PC-9 (cell line): ENCODE results near the gene DAZ2. TPM values are rescaled to one million over a fixed set of nuclear protein-coding genes. Genes with fewer than 3 reads are reported as not detected.

Experiments
- total RNA-seq: library from RNA; stranded (reverse); gene quantifications from 2 replicates; pipeline ENCODE4 v1.2.3, GENCODE V29; 2021

Gene DAZ2
- total RNA-seq, 1 experiment from 2014 or later = not detected

Other genes starting within 250 kb of the DAZ2 start
- not detected in 2 replicates for gene BPY2, start 235.3 kb upstream of the DAZ2 start, total RNA-seq
- not detected in 2 replicates for gene DAZ1, start 20.5 kb upstream of the DAZ2 start, total RNA-seq